ENCODE results near the gene LRCH1. TPM values are rescaled to one million over a fixed set of nuclear protein-coding genes. Genes with fewer than 3 reads are reported as not detected.
A peak's percentile ranks its signal among the peaks of the same experiment; 100 is the strongest.

The LRCH1 gene
- total and polyA plus RNA-seq, 2 of the 4 experiments (the other 2 are of a cell fraction) = 7.0 to 8.8 TPM

DNA sequence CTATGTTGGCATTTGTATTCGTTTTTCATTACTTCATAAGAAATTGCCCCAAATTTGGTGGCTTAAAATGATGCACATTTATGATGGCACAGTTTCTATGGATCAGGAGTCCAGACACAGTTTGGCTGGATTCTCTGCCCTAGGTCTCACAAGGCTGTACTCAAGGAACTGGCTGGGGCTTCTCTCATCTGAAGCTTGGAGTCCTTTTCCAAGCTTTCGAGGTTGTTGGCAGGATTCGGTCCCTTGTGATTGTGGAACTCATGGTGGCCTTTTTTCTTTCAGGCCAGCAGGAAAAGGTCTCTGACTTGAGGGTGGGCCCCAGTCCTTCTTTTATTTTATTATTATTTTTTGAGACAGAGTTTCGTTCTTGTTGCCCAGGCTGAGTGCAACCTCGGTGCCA, 23.8 kb downstream of the LRCH1 start:
- H3K9me1 ChIP-seq (ENCODE audit: insufficient read depth, low read length) = peaks cover 27% of the 10 kb centered on the region
- no peak overlapping the region for H2BK5ac ChIP-seq (ENCODE audit: low read depth, low read length, poor library complexity, severe bottlenecking)
- H2AFZ ChIP-seq (replicated peaks; ENCODE audit: low read length, poor library complexity) = no peak overlapping the region
- no peak overlapping the region for H3K27ac ChIP-seq (ENCODE audit: insufficient read depth, low read length)
- intact Hi-C loops (cut with micrococcal nuclease) (no loop called here), dilution Hi-C loops (cut with HindIII; ENCODE audit: low sequenced_read_pairs, unreplicated experiment) (no loop called here), in situ Hi-C loops (cut with MboI; ENCODE audit: low sequenced_read_pairs) (no loop called here)
- H3K56ac ChIP-seq (ENCODE audit: extremely low read depth, insufficient read depth, low read length) = no peak overlapping the region
- H3K23ac ChIP-seq (ENCODE audit: low read depth, low read length) = no peak overlapping the region
- H4K20me1 ChIP-seq (ENCODE audit: insufficient read depth, low read length) = peaks cover 41% of the 10 kb centered on the region
- H3K9me3 ChIP-seq (ENCODE audit: control insufficient read depth, insufficient read depth, low read length) = no peaks in the 10 kb centered on the region
- no peak overlapping the region for H3K4me3 ChIP-seq (ENCODE audit: insufficient read depth, low read depth, low read length)
- no peak for DNase-seq
- no peak overlapping the region for H4K5ac ChIP-seq (ENCODE audit: low read depth, low read length)
- no peak overlapping the region for H3K4me2 ChIP-seq (ENCODE audit: low read depth, low read length)
- no peak for TF ChIP-seq POLR2A (IDR thresholded peaks at IDR 0.05; ENCODE audit: low read depth, low read length)
- no peak for TF ChIP-seq MXI1 (IDR thresholded peaks at IDR 0.05; ENCODE audit: borderline replicate concordance, low read depth, low read length)
- TF ChIP-seq, protein P1, sequence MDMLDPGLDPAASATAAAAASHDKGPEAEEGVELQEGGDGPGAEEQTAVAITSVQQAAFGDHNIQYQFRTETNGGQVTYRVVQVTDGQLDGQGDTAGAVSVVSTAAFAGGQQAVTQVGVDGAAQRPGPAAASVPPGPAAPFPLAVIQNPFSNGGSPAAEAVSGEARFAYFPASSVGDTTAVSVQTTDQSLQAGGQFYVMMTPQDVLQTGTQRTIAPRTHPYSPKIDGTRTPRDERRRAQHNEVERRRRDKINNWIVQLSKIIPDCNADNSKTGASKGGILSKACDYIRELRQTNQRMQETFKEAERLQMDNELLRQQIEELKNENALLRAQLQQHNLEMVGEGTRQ (IDR thresholded peaks at IDR 0.05; ENCODE audit: low read depth, low read length) = no peak
- TF ChIP-seq, protein P2, sequence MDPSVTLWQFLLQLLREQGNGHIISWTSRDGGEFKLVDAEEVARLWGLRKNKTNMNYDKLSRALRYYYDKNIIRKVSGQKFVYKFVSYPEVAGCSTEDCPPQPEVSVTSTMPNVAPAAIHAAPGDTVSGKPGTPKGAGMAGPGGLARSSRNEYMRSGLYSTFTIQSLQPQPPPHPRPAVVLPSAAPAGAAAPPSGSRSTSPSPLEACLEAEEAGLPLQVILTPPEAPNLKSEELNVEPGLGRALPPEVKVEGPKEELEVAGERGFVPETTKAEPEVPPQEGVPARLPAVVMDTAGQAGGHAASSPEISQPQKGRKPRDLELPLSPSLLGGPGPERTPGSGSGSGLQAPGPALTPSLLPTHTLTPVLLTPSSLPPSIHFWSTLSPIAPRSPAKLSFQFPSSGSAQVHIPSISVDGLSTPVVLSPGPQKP (IDR thresholded peaks at IDR 0.05; ENCODE audit: borderline replicate concordance, low read depth, low read length) = no peak
- no peak for TF ChIP-seq CEBPB (IDR thresholded peaks at IDR 0.05; ENCODE audit: low read depth, low read length)
- no peak for TF ChIP-seq RCOR1 (IDR thresholded peaks at IDR 0.05; ENCODE audit: insufficient replicate concordance, low read length)
- no peak for TF ChIP-seq NFE2L2 (IDR thresholded peaks at IDR 0.05; ENCODE audit: low read depth, low read length)
- TF ChIP-seq BHLHE40 (IDR thresholded peaks at IDR 0.05; ENCODE audit: low read depth, low read length) = no peak
- TF ChIP-seq MAZ (IDR thresholded peaks at IDR 0.05; ENCODE audit: borderline replicate concordance, low read depth, low read length) = no peak
- TF ChIP-seq RFX5 (IDR thresholded peaks at IDR 0.05; ENCODE audit: low read depth, low read length) = no peak
- TF ChIP-seq SMC3 (IDR thresholded peaks at IDR 0.05; ENCODE audit: low read depth, low read length) = no peak
- TF ChIP-seq, protein P3, sequence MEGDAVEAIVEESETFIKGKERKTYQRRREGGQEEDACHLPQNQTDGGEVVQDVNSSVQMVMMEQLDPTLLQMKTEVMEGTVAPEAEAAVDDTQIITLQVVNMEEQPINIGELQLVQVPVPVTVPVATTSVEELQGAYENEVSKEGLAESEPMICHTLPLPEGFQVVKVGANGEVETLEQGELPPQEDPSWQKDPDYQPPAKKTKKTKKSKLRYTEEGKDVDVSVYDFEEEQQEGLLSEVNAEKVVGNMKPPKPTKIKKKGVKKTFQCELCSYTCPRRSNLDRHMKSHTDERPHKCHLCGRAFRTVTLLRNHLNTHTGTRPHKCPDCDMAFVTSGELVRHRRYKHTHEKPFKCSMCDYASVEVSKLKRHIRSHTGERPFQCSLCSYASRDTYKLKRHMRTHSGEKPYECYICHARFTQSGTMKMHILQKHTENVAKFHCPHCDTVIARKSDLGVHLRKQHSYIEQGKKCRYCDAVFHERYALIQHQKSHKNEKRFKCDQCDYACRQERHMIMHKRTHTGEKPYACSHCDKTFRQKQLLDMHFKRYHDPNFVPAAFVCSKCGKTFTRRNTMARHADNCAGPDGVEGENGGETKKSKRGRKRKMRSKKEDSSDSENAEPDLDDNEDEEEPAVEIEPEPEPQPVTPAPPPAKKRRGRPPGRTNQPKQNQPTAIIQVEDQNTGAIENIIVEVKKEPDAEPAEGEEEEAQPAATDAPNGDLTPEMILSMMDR (conservative IDR thresholded peaks at IDR 0.05; ENCODE audit: low read depth, low read length) = no peak
- no peak for TF ChIP-seq FOS (IDR thresholded peaks at IDR 0.05; ENCODE audit: low read depth, low read length)
- no peak for TF ChIP-seq CHD1 (IDR thresholded peaks at IDR 0.05; ENCODE audit: low read depth, low read length)
- TF ChIP-seq MAFK (IDR thresholded peaks at IDR 0.05; ENCODE audit: low read depth, low read length) = no peak
- no peak for TF ChIP-seq RAD21 (IDR thresholded peaks at IDR 0.05; ENCODE audit: low read length)
- ChIA-PET CTCF (interaction anchor here (0.7 kb wide), 1 partner anchor 181 kb away, joined by 3 read pairs; no protein-coding TSS in a partner anchor), POLR2A (ENCODE audit: unreplicated experiment) (no interaction called here)
- ATAC-seq (ENCODE audit: low read depth) = no peak
- peak overlapping the region; percentile 0; the same call in 1 of the 2 replicates for H2BK120ac ChIP-seq (ENCODE audit: low read depth, low read length)
- H3K79me1 ChIP-seq (ENCODE audit: low read depth in 1 of 2, low read length in 2 of 2) = peaks cover 39 to 82% of the 10 kb centered on the region in 2 experiments
- H3K36me3 ChIP-seq (ENCODE audit: control insufficient read depth, insufficient read depth, low read length) = no peaks in the 10 kb centered on the region; the same call in 1 of the 2 replicates
- 0 out of 2 replicates have a peak overlapping the region, but pooled peaks have one; percentile 7 for H3K4ac ChIP-seq (ENCODE audit: low read depth, low read length)
- H3K9ac ChIP-seq (ENCODE audit: low read depth, low read length) = no peak overlapping the region
- 0 out of 3 replicates have a peak overlapping the region, but pooled peaks have one; percentile 16 for H2BK15ac ChIP-seq (ENCODE audit: low read depth, low read length)
- no peaks in the 10 kb centered on the region for H3K27me3 ChIP-seq (ENCODE audit: control insufficient read depth, insufficient read depth, low read length)
- H3K14ac ChIP-seq (replicated peaks; ENCODE audit: low read depth, low read length) = no peak overlapping the region; the same call in 1 of the 2 replicates
- no peak overlapping the region for H4K8ac ChIP-seq (ENCODE audit: low read depth in 2 of 2, low read length in 2 of 2)
- no TSS peak for BruUV-seq (replicated peaks)
- WGBS, 2 experiments (ENCODE audit: extremely low coverage in 2 of 2, insufficient read length in 1 of 2) = no CpG with 5 or more reads among the region's 5 CpGs
- H4K91ac ChIP-seq (ENCODE audit: insufficient read depth, low read depth, low read length) = no peak overlapping the region
- no peak overlapping the region for H3K18ac ChIP-seq (ENCODE audit: low read depth, low read length)
- no peak overlapping the region for H2BK20ac ChIP-seq (ENCODE audit: low read depth, low read length)
- peaks cover 21% of the 10 kb centered on the region for H3K4me1 ChIP-seq (ENCODE audit: control insufficient read depth, insufficient read depth, low read length)
- peak overlapping the region; percentile 35; the same call in 1 of the 2 replicates for H2AK5ac ChIP-seq (ENCODE audit: low read depth, low read length)
- H2AK9ac ChIP-seq (replicated peaks; ENCODE audit: low read depth, low read length, poor library complexity) = no peak overlapping the region
